ENCODE results near the gene MRPS27. TPM values are rescaled to one million over a fixed set of nuclear protein-coding genes. Genes with fewer than 3 reads are reported as not detected.

The MRPS27 gene
- total RNA-seq, result 10 to 100 TPM; 20.8 to 39.6 (median 24.7) TPM

DNA sequence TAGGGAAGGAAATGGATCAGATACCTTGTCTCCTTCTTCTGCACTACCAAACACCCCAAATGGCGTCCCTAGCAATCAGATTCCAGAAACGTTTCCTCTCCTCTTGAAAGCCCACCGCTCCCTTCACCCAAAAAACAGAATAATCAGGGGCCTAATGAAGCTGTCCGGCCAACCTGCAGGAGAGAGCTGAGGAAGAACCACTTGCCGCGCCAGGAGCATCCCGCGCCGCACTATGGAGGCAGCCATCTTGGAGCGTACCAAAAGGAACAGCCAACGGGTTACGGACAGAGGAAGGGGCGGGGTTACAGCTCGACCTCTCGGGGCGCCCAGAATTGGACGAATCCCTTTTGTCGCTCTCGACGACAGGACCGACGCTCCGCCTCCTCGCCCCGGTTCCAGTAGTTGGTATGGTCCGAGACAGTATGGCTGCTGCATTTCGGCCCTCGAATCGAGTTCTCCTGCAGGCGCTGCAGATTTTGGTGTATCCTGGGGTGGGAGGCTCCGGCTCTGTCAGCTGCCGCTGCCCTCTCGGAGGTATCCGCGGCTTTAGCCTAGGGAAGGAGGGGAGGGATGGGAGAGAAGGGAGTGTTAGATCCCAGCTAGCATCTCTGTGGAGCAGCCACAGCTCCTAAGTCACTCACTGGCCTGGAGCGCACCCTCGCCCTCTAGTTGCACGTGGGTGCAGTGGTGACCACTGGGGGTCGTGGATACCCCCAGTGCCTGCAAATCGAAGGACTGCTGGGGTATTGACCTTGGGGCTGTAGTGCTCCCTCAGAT, at the start of gene MRPS27, which contains the start of gene PTCD2:
Gene MRPS27 (minus strand): TSS at position 265 of the 777 bp plus-strand sequence. CDS start 19 bp downstream, at position 246.
Gene PTCD2 (plus strand): TSS at position 398 of the 777 bp plus-strand sequence. CDS start 10 bp downstream, at position 408.
- H3K9me3 ChIP-seq, result no peaks in the 10 kb centered on the region
- peak; percentile 94 to 98 (median 94) for DNase-seq
- TF ChIP-seq CTCF (IDR thresholded peaks at IDR 0.05) (no peak), POLR2A (IDR thresholded peaks at IDR 0.05) (peak; percentile 42 to 47)
- no peaks in the 10 kb centered on the region for H3K36me3 ChIP-seq
- H3K27me3 ChIP-seq, result no peaks in the 10 kb centered on the region
- peak within 1 kb of the TSS; percentile 63 to 86 (median 74) for H3K4me3 ChIP-seq
- H3K4me1 ChIP-seq, result peaks cover 0 to 15% (median 3%) of the 10 kb centered on the region in 4 donors
- H3K27ac ChIP-seq, result peak within 1 kb of the TSS; percentile 55 to 83 (median 66)

DNA sequence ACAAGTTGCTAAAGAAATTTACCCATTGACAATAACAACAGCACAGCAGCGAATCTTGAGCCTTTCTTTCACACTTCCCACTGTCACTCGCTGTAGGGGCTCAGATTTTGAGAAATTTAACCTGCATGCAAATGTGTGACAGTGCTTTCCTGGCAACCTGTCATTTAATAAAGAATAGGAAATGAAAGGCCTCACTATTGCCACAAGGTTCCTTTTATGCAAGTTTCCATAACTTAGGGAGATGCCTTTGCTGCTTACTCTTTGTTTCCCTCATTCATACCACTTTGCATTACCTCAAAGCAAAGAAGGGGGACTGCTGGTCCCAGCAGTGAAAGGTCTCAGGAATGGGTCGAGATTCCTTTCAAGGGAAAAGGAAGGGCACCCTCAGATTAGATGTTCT, 49.7 kb upstream of the MRPS27 start:
- no peak for DNase-seq
- no peaks in the 10 kb centered on the region for H3K27me3 ChIP-seq
- no peak for TF ChIP-seq POLR2A (IDR thresholded peaks at IDR 0.05)
- H3K36me3 ChIP-seq, result no peaks in the 10 kb centered on the region
- H3K4me3 ChIP-seq, result no peak overlapping the region
- H3K9me3 ChIP-seq, result no peaks in the 10 kb centered on the region
- no peak overlapping the region for H3K27ac ChIP-seq
- H3K4me1 ChIP-seq, result no peaks in the 10 kb centered on the region

GRCh38 chr5:72369301-72369700, 49.3 kb upstream of the MRPS27 start:
- H3K9me3 ChIP-seq, result no peaks in the 10 kb centered on the region
- no peak overlapping the region for H3K27ac ChIP-seq
- H3K4me1 ChIP-seq, result no peaks in the 10 kb centered on the region
- H3K4me3 ChIP-seq, result no peak overlapping the region
- no peaks in the 10 kb centered on the region for H3K36me3 ChIP-seq
- H3K27me3 ChIP-seq, result no peaks in the 10 kb centered on the region
- no peak for DNase-seq
- TF ChIP-seq POLR2A (IDR thresholded peaks at IDR 0.05) (no peak), CTCF (IDR thresholded peaks at IDR 0.05) (no peak)

DNA sequence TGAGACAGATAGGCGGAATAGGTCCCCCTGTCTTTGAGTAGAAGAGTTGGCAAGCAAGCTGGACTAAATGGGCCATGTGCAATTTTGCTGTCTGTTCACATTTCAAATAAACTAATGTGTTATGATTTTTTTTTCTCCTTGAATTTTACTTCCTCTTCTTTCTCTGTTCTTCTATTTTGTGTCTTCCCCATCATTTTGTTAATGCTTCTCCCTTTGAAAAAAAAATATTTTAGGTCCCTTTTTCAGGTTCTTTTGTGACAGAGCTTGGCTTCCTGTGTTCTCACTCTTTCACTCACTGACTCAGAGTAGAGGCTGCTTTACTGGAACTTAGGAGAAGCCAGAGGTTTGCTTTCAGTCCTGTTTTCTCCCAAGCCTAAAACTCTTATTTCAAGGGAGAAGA, 48.2 kb upstream of the MRPS27 start:
- Histone ChIP-seq H3K4me1 (no peaks in the 10 kb centered on the region), H3K4me3 (no peak overlapping the region), H3K9me3 (no peaks in the 10 kb centered on the region), H3K27ac (no peak overlapping the region), H3K27me3 (no peaks in the 10 kb centered on the region), H3K36me3 (no peaks in the 10 kb centered on the region)
- no peak for TF ChIP-seq CTCF (IDR thresholded peaks at IDR 0.05)
- no peak for TF ChIP-seq POLR2A (IDR thresholded peaks at IDR 0.05)
- DNase-seq, result no peak

DNA sequence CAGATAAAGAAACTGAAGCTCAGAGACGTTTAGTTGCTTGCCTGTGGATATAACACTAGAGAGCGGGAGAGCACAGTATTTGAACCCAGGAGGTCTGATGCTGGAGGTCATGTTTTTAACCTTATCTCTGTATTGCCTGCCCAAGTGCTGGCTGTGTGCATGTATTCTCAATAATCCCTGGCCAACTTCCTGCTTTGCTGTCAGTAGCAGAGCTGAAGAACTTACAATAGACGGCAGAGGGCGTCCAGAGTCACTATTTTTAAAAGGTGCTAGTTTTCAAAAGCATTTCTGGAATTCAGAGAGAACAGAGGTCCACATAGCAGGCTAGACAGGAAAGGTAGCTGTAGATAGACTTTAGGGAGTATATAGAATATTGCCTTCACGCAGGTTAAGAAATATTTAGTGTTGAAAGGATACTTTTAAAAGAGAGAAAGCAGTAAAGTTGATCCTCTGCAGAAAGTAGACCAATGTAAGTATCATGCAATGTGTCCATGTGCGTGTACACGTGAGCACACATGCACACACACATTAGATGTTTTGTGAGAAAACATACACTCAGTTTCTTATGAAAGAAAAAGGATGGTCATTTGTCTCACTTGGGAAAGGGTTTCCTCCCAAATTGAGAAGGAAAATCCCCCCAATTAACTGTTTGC, 46.4 kb upstream of the MRPS27 start:
- Histone ChIP-seq H3K27ac (no peak overlapping the region), H3K36me3 (peaks cover 0 to 6% (median 0%) of the 10 kb centered on the region in 3 donors), H3K4me1 (no peaks in the 10 kb centered on the region), H3K27me3 (no peaks in the 10 kb centered on the region), H3K9me3 (no peaks in the 10 kb centered on the region), H3K4me3 (no peak overlapping the region)
- peak in 2 of 3 donors; percentile 40 to 80 for DNase-seq
- no peak for TF ChIP-seq POLR2A (IDR thresholded peaks at IDR 0.05)
- TF ChIP-seq CTCF (IDR thresholded peaks at IDR 0.05), result peak in 5 of 6 experiments; percentile 39 to 84 (median 79)

DNA sequence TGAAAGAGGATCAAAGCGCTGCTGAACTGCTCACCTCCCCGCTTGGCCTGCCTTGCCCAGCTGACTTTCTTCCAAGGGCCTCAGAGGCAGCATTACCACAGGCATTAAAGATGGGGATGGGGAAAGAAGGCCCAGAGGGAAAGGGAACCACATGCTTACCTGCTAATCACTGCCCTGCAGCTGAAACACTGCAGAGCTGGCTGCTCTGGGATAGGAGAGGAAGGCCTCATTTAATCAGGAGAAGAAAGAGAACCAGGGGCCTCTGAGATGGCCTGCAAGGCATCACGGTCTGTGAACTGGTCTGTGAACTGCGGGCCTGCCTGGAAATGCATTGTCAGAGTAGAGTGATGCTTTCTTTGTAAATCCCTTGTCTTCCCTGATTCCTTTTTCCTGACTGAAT, 44.9 kb upstream of the MRPS27 start:
- Histone ChIP-seq H3K4me3 (no peak overlapping the region), H3K27ac (no peak overlapping the region), H3K27me3 (no peaks in the 10 kb centered on the region), H3K9me3 (no peaks in the 10 kb centered on the region), H3K4me1 (no peaks in the 10 kb centered on the region), H3K36me3 (peaks cover 0 to 13% (median 0%) of the 10 kb centered on the region in 3 donors)
- DNase-seq, result no peak
- no peak for TF ChIP-seq CTCF (IDR thresholded peaks at IDR 0.05)

Measured in Peyer's patch (tissue), 4 donors.